Stimulated activated CD4-positive, alpha-beta T cell treated with anti-CD3 and anti-CD28 coated beads, Interleukin-1b, Interleukin-23, amount 100 ng/mL, for 1 hour (primary cell): ENCODE measurements around the gene PTH1R.

Source experiments
- DNase-seq, 2 donors: peaks; one replicate each; pipeline ENCODE4 v3.0.0-alpha.2; 2020; ENCODE audit warnings: low read depth in 2 of 2

The PTH1R gene

GRCh38 chr3:46849686-46850467, 27.6 kb upstream of the PTH1R start:
- no peak for DNase-seq

GRCh38 chr3:46850468-46850779, 27.1 kb upstream of the PTH1R start:
- no peak for DNase-seq

- no peak for DNase-seq
Observed at GRCh38 chr3:46851364-46852333, 25.9 kb upstream of the PTH1R start.

GRCh38 chr3:46852334-46852720, 25.2 kb upstream of the PTH1R start:
- DNase-seq, result no peak

- DNase-seq, result no peak
Observed at GRCh38 chr3:46852839-46853355, 24.6 kb upstream of the PTH1R start.

- no peak for DNase-seq
Observed at GRCh38 chr3:46853441-46854415, 23.8 kb upstream of the PTH1R start.

GRCh38 chr3:46854555-46854991, 22.9 kb upstream of the PTH1R start:
- no peak for DNase-seq

GRCh38 chr3:46856576-46857471, 20.7 kb upstream of the PTH1R start:
- DNase-seq, result no peak

- no peak for DNase-seq
Observed at GRCh38 chr3:46857485-46858341, 19.8 kb upstream of the PTH1R start.

- no peak for DNase-seq
Observed at GRCh38 chr3:46858456-46858855, 19.1 kb upstream of the PTH1R start.

GRCh38 chr3:46859001-46859710, 18.4 kb upstream of the PTH1R start:
- DNase-seq, result no peak

- no peak for DNase-seq
Observed at GRCh38 chr3:46860017-46860809, 17.3 kb upstream of the PTH1R start.

- no peak for DNase-seq
Observed at GRCh38 chr3:46860810-46861604, 16.5 kb upstream of the PTH1R start.

- no peak for DNase-seq
Observed at GRCh38 chr3:46861605-46862368, 15.7 kb upstream of the PTH1R start.

GRCh38 chr3:46862369-46863025, 15.0 kb upstream of the PTH1R start:
- DNase-seq, result no peak

GRCh38 chr3:46863261-46863782, 14.2 kb upstream of the PTH1R start, which contains the start of gene MYL3:
MYL3 (minus strand) TSS chr3:46863444; CDS start chr3:46863390, 54 bp downstream.
- no peak for DNase-seq
